ENCODE results near the gene ZNF540. TPM values are rescaled to one million over a fixed set of nuclear protein-coding genes. Genes with fewer than 3 reads are reported as not detected.

The ZNF540 gene
- total and polyA plus RNA-seq, 2 experiments from 2014 or later = 3.0 TPM; not detected in 1

- no peaks in the 10 kb centered on the region for H4K20me1 ChIP-seq (replicated peaks; ENCODE audit: insufficient read depth)
- no peak overlapping the region for H3K4me3 ChIP-seq
- H3K4me1 Mint-ChIP-seq = no peaks in the 10 kb centered on the region
- no peak overlapping the region for H3K4me2 ChIP-seq
- peaks cover 95% of the 10 kb centered on the region for H3K9me3 Mint-ChIP-seq
- H3K9me2 ChIP-seq (ENCODE audit: insufficient read depth) = no peaks in the 10 kb centered on the region
- H3K79me2 ChIP-seq (replicated peaks; ENCODE audit: insufficient read depth) = no peaks in the 10 kb centered on the region
- no peaks in the 10 kb centered on the region for H3F3A ChIP-seq (replicated peaks; ENCODE audit: low read depth)
- DNase-seq (ENCODE audit: low spot score) = no peak
- no peak overlapping the region for H3K27ac ChIP-seq (ENCODE audit: low read depth)
- H3K36me3 Mint-ChIP-seq (ENCODE audit: low read depth) = peaks cover 93% of the 10 kb centered on the region
- no peaks in the 10 kb centered on the region for H3K27me3 Mint-ChIP-seq (ENCODE audit: insufficient read depth, low read depth, poor library complexity)
- H3K36me3 ChIP-seq (ENCODE audit: insufficient read depth) = peaks cover 75% of the 10 kb centered on the region
- H2AFZ ChIP-seq = no peak overlapping the region
- TF ChIP-seq CREB1 (CRISPR knock-in tag; IDR thresholded peaks at IDR 0.05; ENCODE audit: low read depth) = no peak
- no peak for TF ChIP-seq ZNF114 (CRISPR knock-in tag; IDR thresholded peaks at IDR 0.05)
- TF ChIP-seq CTCF (conservative IDR thresholded peaks at IDR 0.05; ENCODE audit: low read depth in 2 of 2) = no peak
- TF ChIP-seq NANOG (IDR thresholded peaks at IDR 0.05; ENCODE audit: borderline replicate concordance) = no peak
- no peak for TF ChIP-seq ZNF462 (CRISPR knock-in tag; IDR thresholded peaks at IDR 0.05)
- TF ChIP-seq POLR2AphosphoS5 (IDR thresholded peaks at IDR 0.05; ENCODE audit: low read depth) = no peak
- TF ChIP-seq REST (IDR thresholded peaks at IDR 0.05; ENCODE audit: unreplicated experiment) = no peak
- no peak for TF ChIP-seq JUNB (IDR thresholded peaks at IDR 0.05; ENCODE audit: unreplicated experiment)
- TF ChIP-seq STAT1 (IDR thresholded peaks at IDR 0.05; ENCODE audit: unreplicated experiment) = no peak
- no peak for TF ChIP-seq ZNF331 (CRISPR knock-in tag; IDR thresholded peaks at IDR 0.05; ENCODE audit: low read depth)
- no peak for TF ChIP-seq ETS1 (IDR thresholded peaks at IDR 0.05)
- TF ChIP-seq EZH2phosphoT487 (IDR thresholded peaks at IDR 0.05; ENCODE audit: unreplicated experiment) = no peak
- ATAC-seq = no peak
- no peak overlapping the region for H3K4me3 Mint-ChIP-seq
- H3K27ac Mint-ChIP-seq = no peak overlapping the region
- H3K27me3 ChIP-seq (ENCODE audit: insufficient read depth) = no peaks in the 10 kb centered on the region
- H3K4me1 ChIP-seq (ENCODE audit: insufficient read depth) = no peaks in the 10 kb centered on the region
Observed at GRCh38 chr19:37565370-37565669, 29.4 kb upstream of the ZNF540 start.
